ENCODE data around the gene DCANP1. TPM values are rescaled to one million over a fixed set of nuclear protein-coding genes. Genes with fewer than 3 reads are reported as not detected.

The DCANP1 gene
- total RNA-seq, 1 experiment from 2014 or later: not detected

DNA sequence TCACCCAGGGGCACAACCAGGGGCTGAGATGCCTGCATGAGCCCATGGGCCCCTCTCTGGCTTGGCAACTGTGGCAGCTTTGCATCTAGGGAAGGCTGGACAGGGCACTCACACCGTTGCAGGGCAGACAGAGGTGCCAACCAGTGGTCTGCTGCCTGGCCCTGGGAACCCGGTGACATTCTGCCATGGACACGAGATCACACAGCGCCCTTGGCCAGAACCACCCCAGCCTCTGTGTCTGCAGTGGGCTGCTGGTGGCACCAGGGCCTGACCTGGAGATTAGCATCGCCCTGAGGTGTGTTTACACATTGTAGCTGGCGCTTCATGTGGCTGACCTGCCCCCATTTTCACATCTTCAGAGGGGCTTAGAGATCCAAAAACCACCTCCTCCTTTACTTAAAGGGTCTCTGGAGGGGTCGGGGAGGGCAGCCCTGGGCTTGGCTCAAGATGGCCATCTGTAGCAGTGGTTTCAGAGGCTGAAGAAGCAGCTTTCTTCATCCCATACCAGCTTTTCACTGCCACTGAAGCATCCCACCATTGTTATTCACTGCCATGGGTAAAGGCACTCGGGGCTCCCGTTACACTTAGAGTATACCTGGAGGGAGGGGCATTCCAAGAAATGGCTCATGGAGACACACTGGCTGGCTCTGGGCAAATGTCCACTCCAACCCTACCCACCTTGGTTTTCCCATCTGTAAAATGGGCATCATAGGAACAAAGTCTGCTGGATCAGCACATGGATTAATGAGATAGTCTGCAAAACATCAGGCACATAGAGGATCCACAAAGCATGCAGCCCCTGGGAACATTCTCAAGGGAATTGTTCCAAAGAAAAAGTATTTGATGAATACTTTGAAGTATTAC is 11.4 kb downstream of the DCANP1 start:
- DNase-seq (ENCODE audit: low read depth, low spot score) (no peak), ATAC-seq (no peak)
- Histone ChIP-seq H4K20me1 (ENCODE audit: insufficient read depth) (no peaks in the 10 kb centered on the region), H3K36me3 (ENCODE audit: control insufficient read depth in 1 of 2, insufficient read depth in 2 of 2, low read length in 2 of 2) (no peaks in the 10 kb centered on the region), H2AFZ (ENCODE audit: low read depth, low read length, poor library complexity, severe bottlenecking) (no peak overlapping the region), H3K9me3 (ENCODE audit: control insufficient read depth in 1 of 2, insufficient read depth in 1 of 2, low read depth in 1 of 2, low read length in 2 of 2) (no peaks in the 10 kb centered on the region), H3K4me1 (ENCODE audit: control insufficient read depth in 1 of 2, insufficient read depth in 2 of 2, low read length in 2 of 2) (peaks cover 10 to 17% of the 10 kb centered on the region in 2 experiments; a peak in 3 of 4 replicates), H3K4me2 (ENCODE audit: low read length) (no peak overlapping the region), H3K27ac (ENCODE audit: low read depth, low read length) (no peak overlapping the region), H3K27me3 (ENCODE audit: insufficient read depth, low read length) (no peaks in the 10 kb centered on the region), H3K9ac (ENCODE audit: low read length) (no peak overlapping the region), H3K4me3 (replicated peaks in 1 of 2; ENCODE audit: low read depth in 1 of 2, low read length in 2 of 2) (no peak overlapping the region), H3K79me2 (ENCODE audit: insufficient read depth, low read length) (no peaks in the 10 kb centered on the region), H3K9me2 (ENCODE audit: insufficient read depth) (no peaks in the 10 kb centered on the region)
- POLR2A ChIA-PET: interaction anchor here (1.4 kb wide), 1 partner anchor 11 kb away, joined by 4 read pairs; no protein-coding TSS in a partner anchor
- TF ChIP-seq POLR2AphosphoS5 (IDR thresholded peaks at IDR 0.05; ENCODE audit: low read depth, low read length) (no peak), RAD21 (IDR thresholded peaks at IDR 0.05; ENCODE audit: low read depth) (no peak)
- CTCF ChIA-PET: interaction anchor here (1.3 kb wide), 1 partner anchor 9 kb away, joined by 5 read pairs; no protein-coding TSS in a partner anchor
- RAD21 ChIA-PET (ENCODE audit: low non-redundant PET in 1 of 2, low total read pairs in 2 of 2, uncharacterized antibody in 2 of 2, unreplicated experiment in 2 of 2): no interaction called here
- intact Hi-C loops (cut with micrococcal nuclease): no loop called here
- no TSS peak for BruUV-seq (replicated peaks)

DNA sequence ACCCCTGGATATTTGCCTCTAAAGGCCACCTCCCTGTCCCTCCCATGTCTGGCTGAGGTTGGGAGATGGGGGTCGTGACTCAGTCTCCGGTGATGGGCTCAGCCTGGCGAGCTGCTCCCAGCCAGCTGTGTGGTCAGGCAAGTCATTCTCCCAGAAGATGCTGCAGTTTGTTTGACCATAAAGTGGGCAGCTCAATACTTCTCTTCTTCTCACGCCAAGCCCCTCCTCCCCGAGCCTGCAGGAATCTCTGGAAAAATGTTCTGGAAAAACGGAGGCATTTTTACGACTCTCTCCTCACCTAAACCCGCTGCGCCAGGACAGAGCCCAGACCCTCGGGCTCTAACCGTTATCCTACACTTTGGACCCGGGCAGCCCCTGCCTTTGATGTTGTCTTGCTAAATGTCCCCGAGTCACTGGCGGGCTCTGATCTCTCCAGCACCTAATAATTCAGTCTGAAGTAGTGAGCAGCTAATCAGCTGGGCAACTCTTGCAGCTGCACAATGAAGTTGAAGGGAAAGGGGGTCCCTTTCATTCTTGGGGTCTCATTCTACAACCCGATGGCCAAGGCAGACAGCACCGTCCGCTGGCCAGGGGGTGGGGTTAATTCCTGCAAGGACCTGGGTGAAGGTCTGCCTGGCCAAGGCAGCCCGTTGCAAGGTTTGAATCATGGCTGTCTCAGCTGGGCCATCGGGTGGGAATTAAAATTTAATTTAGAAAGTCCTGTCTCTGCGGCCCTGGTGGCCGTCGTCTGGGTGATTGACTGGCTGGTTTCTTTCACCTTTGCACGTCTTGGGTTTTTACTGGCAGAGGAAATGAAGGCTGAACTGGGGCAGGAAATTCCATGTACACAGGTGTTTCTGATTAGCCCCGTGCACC is 12.3 kb downstream of the DCANP1 start:
- Histone ChIP-seq H4K20me1 (ENCODE audit: insufficient read depth) (no peaks in the 10 kb centered on the region), H3K9me3 (ENCODE audit: control insufficient read depth in 1 of 2, insufficient read depth in 1 of 2, low read depth in 1 of 2, low read length in 2 of 2) (no peaks in the 10 kb centered on the region), H3K36me3 (ENCODE audit: control insufficient read depth in 1 of 2, insufficient read depth in 2 of 2, low read length in 2 of 2) (no peaks in the 10 kb centered on the region), H3K4me1 (ENCODE audit: control insufficient read depth in 1 of 2, insufficient read depth in 2 of 2, low read length in 2 of 2) (peaks cover 10 to 17% of the 10 kb centered on the region in 2 experiments; a peak in 3 of 4 replicates), H3K79me2 (ENCODE audit: insufficient read depth, low read length) (no peaks in the 10 kb centered on the region), H2AFZ (ENCODE audit: low read depth, low read length, poor library complexity, severe bottlenecking) (no peak overlapping the region), H3K9me2 (ENCODE audit: insufficient read depth) (no peaks in the 10 kb centered on the region), H3K4me3 (replicated peaks in 1 of 2; ENCODE audit: low read depth in 1 of 2, low read length in 2 of 2) (no peak overlapping the region), H3K9ac (ENCODE audit: low read length) (no peak overlapping the region), H3K27ac (ENCODE audit: low read depth, low read length) (no peak overlapping the region), H3K4me2 (ENCODE audit: low read length) (no peak overlapping the region), H3K27me3 (ENCODE audit: insufficient read depth, low read length) (no peaks in the 10 kb centered on the region)
- ChIA-PET RAD21 (ENCODE audit: low non-redundant PET in 1 of 2, low total read pairs in 2 of 2, uncharacterized antibody in 2 of 2, unreplicated experiment in 2 of 2) (no interaction called here), CTCF (interaction anchor here (1.1 to 1.3 kb wide), 1 partner anchor 9 kb away, joined by 4 to 5 read pairs; no protein-coding TSS in a partner anchor), POLR2A (interaction anchor here (1.4 kb wide), 1 partner anchor 10 kb away, joined by 4 read pairs; no protein-coding TSS in a partner anchor)
- no TSS peak for BruUV-seq (replicated peaks)
- DNase-seq (ENCODE audit: low read depth, low spot score): no peak
- ATAC-seq: no peak
- intact Hi-C loops (cut with micrococcal nuclease): no loop called here
- TF ChIP-seq ELF1 (IDR thresholded peaks at IDR 0.05; ENCODE audit: borderline replicate concordance, low read depth) (no peak), CEBPB (IDR thresholded peaks at IDR 0.05; ENCODE audit: low read depth) (no peak), ZFX (IDR thresholded peaks at IDR 0.05) (no peak), POLR2AphosphoS5 (IDR thresholded peaks at IDR 0.05; ENCODE audit: low read depth, low read length) (no peak), SP1 (IDR thresholded peaks at IDR 0.05; ENCODE audit: low read depth) (no peak), ZNF274 (IDR thresholded peaks at IDR 0.05; ENCODE audit: low read depth, low read length) (no peak), RAD21 (IDR thresholded peaks at IDR 0.05; ENCODE audit: low read depth) (no peak)
- TF ChIP-seq, protein P1, sequence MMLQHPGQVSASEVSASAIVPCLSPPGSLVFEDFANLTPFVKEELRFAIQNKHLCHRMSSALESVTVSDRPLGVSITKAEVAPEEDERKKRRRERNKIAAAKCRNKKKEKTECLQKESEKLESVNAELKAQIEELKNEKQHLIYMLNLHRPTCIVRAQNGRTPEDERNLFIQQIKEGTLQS (IDR thresholded peaks at IDR 0.05): no peak
- TF ChIP-seq, protein P2, sequence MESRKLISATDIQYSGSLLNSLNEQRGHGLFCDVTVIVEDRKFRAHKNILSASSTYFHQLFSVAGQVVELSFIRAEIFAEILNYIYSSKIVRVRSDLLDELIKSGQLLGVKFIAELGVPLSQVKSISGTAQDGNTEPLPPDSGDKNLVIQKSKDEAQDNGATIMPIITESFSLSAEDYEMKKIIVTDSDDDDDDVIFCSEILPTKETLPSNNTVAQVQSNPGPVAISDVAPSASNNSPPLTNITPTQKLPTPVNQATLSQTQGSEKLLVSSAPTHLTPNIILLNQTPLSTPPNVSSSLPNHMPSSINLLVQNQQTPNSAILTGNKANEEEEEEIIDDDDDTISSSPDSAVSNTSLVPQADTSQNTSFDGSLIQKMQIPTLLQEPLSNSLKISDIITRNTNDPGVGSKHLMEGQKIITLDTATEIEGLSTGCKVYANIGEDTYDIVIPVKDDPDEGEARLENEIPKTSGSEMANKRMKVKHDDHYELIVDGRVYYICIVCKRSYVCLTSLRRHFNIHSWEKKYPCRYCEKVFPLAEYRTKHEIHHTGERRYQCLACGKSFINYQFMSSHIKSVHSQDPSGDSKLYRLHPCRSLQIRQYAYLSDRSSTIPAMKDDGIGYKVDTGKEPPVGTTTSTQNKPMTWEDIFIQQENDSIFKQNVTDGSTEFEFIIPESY (IDR thresholded peaks at IDR 0.05; ENCODE audit: extremely low read depth, insufficient replicate concordance, low read length): no peak
- TF ChIP-seq, protein P3, sequence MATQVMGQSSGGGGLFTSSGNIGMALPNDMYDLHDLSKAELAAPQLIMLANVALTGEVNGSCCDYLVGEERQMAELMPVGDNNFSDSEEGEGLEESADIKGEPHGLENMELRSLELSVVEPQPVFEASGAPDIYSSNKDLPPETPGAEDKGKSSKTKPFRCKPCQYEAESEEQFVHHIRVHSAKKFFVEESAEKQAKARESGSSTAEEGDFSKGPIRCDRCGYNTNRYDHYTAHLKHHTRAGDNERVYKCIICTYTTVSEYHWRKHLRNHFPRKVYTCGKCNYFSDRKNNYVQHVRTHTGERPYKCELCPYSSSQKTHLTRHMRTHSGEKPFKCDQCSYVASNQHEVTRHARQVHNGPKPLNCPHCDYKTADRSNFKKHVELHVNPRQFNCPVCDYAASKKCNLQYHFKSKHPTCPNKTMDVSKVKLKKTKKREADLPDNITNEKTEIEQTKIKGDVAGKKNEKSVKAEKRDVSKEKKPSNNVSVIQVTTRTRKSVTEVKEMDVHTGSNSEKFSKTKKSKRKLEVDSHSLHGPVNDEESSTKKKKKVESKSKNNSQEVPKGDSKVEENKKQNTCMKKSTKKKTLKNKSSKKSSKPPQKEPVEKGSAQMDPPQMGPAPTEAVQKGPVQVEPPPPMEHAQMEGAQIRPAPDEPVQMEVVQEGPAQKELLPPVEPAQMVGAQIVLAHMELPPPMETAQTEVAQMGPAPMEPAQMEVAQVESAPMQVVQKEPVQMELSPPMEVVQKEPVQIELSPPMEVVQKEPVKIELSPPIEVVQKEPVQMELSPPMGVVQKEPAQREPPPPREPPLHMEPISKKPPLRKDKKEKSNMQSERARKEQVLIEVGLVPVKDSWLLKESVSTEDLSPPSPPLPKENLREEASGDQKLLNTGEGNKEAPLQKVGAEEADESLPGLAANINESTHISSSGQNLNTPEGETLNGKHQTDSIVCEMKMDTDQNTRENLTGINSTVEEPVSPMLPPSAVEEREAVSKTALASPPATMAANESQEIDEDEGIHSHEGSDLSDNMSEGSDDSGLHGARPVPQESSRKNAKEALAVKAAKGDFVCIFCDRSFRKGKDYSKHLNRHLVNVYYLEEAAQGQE (IDR thresholded peaks at IDR 0.05; ENCODE audit: low read depth): no peak
